GM13977 (cell line): Measurements from ENCODE around the gene LRRC7.

Experiments used
- DNase-seq: peaks from one replicate; pipeline ENCODE4 v3.0.0; 2012; ENCODE audit warnings: low spot score
- CTCF ChIP-seq: IDR thresholded peaks from 2 replicates; pipeline ENCODE4 v1.5.1; 2012; ENCODE audit warnings: mild to moderate bottlenecking, control low read depth; ENCODE audit not compliant: insufficient read depth; ENCODE audit errors: extremely low read depth, missing control alignments
- in situ Hi-C: fragments of 300-500 bp; cut with MboI; formaldehyde crosslinking; loops from one replicate; pipeline ENCODE4 v1.12.0; 2022; ENCODE audit warnings: low sequenced_read_pairs, low pct_unique_long_range_greater_than_20kb, mixed read lengths, inconsistent platforms; ENCODE audit not compliant: unreplicated experiment

The LRRC7 gene

GRCh38 chr1:69527273-69527672 is 40.4 kb upstream of the LRRC7 start:
- DNase-seq, result no peak
- TF ChIP-seq CTCF, result no peak
- in situ Hi-C loops, result no loop called here

- TF ChIP-seq CTCF, result no peak
- DNase-seq, result no peak
- in situ Hi-C loops, result no loop called here
Measured at GRCh38 chr1:69528376-69528775, 39.3 kb upstream of the LRRC7 start.

GRCh38 chr1:69533343-69533742 is 34.4 kb upstream of the LRRC7 start:
- TF ChIP-seq CTCF, result no peak
- in situ Hi-C loops, result no loop called here
- no peak for DNase-seq

- TF ChIP-seq CTCF, result no peak
- in situ Hi-C loops, result no loop called here
- no peak for DNase-seq
Measured at GRCh38 chr1:69534829-69535228, 32.9 kb upstream of the LRRC7 start.

GRCh38 chr1:69535490-69535889 is 32.2 kb upstream of the LRRC7 start:
- TF ChIP-seq CTCF, result no peak
- no peak for DNase-seq
- in situ Hi-C loops, result no loop called here

- DNase-seq, result no peak
- in situ Hi-C loops, result no loop called here
- no peak for TF ChIP-seq CTCF
Measured at GRCh38 chr1:69540052-69540451, 27.7 kb upstream of the LRRC7 start.
